HG03378 (cell line): Measurements from ENCODE around the gene CNTN4.
"Not testable (repeated sequence)": the region's sequence is repeated elsewhere in the genome, so short reads cannot be mapped to it uniquely, and the experiment has no call there.

ENCODE experiments used
- ATAC-seq: cut with Tn5 transposase; IDR thresholded peaks from one replicate; pipeline ENCODE4 v1.9.1; 2021; ENCODE audit warnings: mild to moderate bottlenecking, moderate library complexity; ENCODE audit not compliant: unreplicated experiment

The CNTN4 gene

GRCh38 chr3:2098398-2099027 lies at the start of gene CNTN4:
CNTN4 (plus strand) TSS chr3:2098866.
- ATAC-seq = no peak

- ATAC-seq = no peak
These were observed 37.3 kb upstream of the CNTN4 start for GRCh38 chr3:2061360-2061759.

- ATAC-seq = no peak
These were observed 27.1 kb upstream of the CNTN4 start for GRCh38 chr3:2071531-2071930.

- ATAC-seq = no peak
These were observed 19.8 kb upstream of the CNTN4 start for GRCh38 chr3:2078821-2079220.

- ATAC-seq = no peak
These were observed 15.7 kb upstream of the CNTN4 start for GRCh38 chr3:2082871-2083480.

GRCh38 chr3:2083558-2083957 lies 15.1 kb upstream of the CNTN4 start:
- ATAC-seq = not testable (repeated sequence)

- no peak for ATAC-seq
These were observed 8.4 kb upstream of the CNTN4 start for GRCh38 chr3:2090095-2090911.

- ATAC-seq = no peak
These were observed 5.9 kb upstream of the CNTN4 start for GRCh38 chr3:2092758-2093157.

- ATAC-seq = no peak
These were observed 3.7 kb upstream of the CNTN4 start for GRCh38 chr3:2094941-2095340.

GRCh38 chr3:2096216-2096615 lies 2.5 kb upstream of the CNTN4 start:
- no peak for ATAC-seq

GRCh38 chr3:2097641-2098191 lies 950 bp upstream of the CNTN4 start:
- ATAC-seq = no peak

GRCh38 chr3:2099028-2099671 lies 484 bp downstream of the CNTN4 start:
- no peak for ATAC-seq

GRCh38 chr3:2099779-2100191 lies 1.1 kb downstream of the CNTN4 start:
- ATAC-seq = no peak

- no peak for ATAC-seq
These were observed 7.8 kb downstream of the CNTN4 start for GRCh38 chr3:2106438-2106837.

GRCh38 chr3:2110597-2111117 lies 12.0 kb downstream of the CNTN4 start:
- no peak for ATAC-seq

- no peak for ATAC-seq
These were observed 16.1 kb downstream of the CNTN4 start for GRCh38 chr3:2114617-2115275.

- no peak for ATAC-seq
These were observed 32.1 kb downstream of the CNTN4 start for GRCh38 chr3:2130726-2131125.

GRCh38 chr3:2133146-2133545 lies 34.5 kb downstream of the CNTN4 start:
- ATAC-seq = no peak

GRCh38 chr3:2137651-2138050 lies 39.0 kb downstream of the CNTN4 start:
- ATAC-seq = no peak

- ATAC-seq = no peak
These were observed 42.8 kb downstream of the CNTN4 start for GRCh38 chr3:2141482-2141881.
